Activated CD4-positive, CD25-positive, alpha-beta regulatory T cell treated with anti-CD3 and anti-CD28 coated beads, Interleukin-2, amount 50 U/mL, for 24 hours (primary cell): ENCODE results near the gene PTPRR.

Source experiments
- ATAC-seq, 2 donors: fragments of 150-1000 bp; cut with Tn5 transposase; one replicate each; pipeline ENCODE4 v1.10.0; 2021; ENCODE audit warnings: mild to moderate bottlenecking in 1 of 2, moderate library complexity in 1 of 2

PTPRR gene

DNA sequence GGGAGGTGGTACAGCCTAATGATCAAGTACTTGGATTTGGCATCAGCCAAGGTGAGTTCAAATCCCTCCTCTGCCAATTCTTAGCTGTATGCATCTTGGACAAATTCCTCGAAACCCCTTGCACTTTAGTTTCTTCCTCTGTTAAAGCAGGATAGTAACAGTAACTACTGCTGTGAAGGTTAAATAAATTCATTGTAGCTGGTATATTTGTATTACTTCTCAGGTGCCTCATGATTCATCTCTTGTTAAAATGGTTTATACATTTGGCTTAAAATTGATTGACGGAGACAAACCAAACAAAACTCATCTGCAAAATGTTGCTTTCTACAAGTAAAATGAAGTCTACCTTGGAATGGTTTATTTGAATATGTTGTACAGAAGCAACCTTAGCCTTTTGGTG is 281.0 kb downstream of the PTPRR start:
- no peak for ATAC-seq

DNA sequence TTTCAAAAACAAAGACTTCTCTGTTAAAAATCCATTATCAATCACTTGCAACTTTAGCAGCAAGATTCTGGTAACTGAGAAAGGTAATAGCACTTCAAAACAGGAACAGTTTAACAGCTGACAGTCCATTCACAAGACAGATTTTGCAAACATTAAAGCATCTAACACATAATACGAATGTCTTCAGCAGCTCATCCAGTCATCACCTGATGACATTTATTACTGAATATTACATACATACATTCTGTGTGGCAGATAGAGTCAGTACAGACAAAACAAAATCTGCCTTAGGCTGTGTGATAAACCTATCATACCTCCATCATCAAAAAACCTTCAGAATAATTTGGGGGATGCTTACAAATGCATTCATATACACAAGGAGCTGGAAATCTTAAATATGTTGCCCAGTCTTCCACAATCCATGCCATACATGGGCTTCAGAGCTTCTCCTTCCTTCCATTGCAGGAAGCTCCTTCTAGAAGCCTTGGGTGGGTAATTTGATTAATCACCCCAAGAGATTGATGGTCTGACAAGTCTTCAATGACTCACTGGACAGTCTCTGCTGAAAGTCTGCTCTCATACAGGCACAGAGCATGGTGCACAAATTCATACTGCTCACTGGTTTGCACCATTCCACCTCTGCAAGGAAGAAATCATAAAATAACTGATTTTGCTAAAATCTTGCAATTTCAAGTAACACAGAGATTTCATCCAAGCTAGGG is 281.7 kb downstream of the PTPRR start:
- ATAC-seq: peak in 1 of 2 donors; percentile 6

DNA sequence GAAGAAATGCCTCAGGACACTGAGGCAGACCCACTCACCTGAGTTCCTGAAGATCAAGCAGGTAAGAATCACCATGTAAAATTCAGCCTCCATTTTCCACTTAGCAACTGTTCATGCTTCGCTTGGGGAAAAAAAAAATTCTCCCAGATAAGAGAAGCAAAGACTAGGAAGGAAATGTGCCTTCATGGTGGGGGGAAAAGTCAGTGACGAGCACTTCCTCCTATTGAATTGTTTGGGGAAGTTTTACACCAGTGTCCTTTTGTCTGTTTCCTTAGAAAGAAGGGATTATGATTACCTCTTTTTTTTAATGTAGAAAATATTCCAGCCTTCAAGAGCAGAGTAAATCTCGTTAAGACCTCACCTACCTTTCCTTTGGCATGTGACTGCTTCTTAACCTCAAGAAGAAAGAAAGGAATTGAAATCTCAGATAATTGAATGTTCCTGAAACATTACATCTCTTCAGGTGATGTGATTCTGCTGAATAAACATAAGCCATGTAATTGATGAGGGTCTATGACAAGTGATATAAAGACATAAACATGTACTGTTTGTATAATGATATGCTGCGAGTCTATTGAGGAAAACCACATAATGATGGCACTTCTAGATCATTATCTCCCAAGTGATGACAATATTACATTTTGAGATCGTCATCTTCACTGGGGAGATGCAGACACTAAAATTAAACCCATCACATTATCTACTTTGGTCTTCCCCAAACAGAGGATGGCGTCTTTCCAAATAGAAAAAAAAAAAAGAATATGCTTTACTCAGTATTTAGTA is 283.0 kb downstream of the PTPRR start, which contains the start of gene PTPRB:
PTPRB (minus strand) TSS at position 127 of the 783 bp plus-strand sequence; CDS start at position 93, 34 bp downstream.
- ATAC-seq: no peak

DNA sequence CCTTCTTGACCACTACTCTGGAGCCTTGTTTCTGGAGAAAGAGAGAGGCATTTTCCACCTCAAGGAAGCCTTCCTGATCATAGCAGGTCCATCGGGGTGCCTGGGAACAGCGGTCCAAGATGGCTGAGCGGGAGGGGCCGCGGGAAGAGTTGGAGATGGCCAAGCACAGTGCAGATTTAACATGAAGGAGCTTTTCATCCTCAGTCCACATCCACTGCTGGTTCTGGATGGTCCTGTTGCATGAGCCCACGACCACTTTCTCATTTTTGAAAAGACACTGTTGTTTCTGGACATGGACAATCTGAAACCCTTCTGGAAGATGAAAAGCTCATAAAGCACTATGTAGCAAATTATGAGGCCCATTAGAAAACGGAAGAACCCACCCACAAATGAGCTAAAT is 284.8 kb downstream of the PTPRR start:
- no peak for ATAC-seq

DNA sequence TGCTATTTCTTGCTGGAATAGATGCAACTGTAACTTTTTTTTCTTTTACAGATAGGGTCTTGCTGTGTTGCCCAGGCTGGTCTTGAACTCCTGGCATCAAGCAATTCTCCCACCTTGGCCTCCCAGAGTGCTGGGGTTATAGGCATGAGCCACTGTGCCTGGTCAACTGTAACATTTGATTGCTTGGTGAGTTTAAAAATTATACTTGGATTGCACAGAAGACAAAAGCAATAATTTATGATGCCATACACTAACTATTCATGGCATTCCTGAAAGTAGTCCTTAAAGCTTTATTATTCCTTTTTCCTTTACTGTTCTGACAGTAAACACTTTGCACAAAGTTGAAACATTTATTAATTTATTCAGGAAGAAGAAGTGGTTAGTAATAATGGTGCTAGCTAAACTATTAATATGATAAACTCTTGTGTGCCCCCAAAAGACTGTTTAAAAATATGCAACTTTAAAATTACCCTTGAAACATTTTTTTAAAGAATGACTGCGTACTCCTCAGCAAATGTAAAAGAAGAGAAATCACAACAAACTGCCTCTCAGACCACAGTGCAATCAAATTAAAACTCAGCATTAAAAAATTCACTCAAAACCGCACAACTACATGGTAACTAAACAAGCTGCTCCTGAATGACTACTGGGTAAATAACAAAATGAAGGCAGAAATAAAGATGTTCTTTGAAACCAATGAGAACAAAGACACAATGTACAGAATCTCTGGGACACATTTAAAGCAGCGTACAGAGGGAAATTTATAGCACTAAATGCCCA is 291.6 kb downstream of the PTPRR start:
- no peak for ATAC-seq

DNA sequence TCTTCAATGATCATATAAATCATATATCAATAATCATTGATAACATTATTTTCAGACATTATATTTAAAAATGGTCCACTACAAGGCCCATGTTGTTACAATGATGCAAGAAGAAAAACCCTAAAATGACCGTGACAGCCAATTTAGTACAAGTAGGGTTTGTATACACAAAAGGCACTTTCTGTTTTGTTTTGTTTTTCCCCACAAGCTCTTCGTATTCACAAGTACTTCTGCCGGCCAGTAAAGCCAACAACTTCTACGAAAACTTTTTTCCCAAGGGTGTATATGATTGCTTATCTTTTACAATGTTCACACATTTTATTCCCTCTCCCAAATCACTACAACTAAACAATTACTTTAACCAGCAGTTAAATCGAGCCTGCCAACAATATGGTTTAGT is 292.9 kb downstream of the PTPRR start:
- no peak for ATAC-seq

DNA sequence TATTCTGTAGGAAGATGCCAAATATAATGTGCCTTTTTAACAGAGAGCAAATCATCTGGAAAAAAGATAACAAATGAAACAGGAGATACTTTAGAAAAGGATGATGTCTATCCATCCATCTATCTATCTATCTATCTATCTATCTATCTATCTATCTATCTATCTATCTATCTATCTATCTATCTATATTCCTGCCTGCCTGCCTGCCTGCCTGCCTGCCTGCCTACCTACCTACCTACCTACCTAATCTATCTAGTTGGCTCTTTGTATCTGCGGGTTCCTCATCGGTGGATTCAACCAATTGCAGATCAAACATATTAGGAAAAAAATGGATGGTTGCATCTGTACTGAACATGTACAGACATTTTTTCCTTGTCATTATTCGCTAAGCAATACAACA is 294.4 kb downstream of the PTPRR start:
- no peak for ATAC-seq

DNA sequence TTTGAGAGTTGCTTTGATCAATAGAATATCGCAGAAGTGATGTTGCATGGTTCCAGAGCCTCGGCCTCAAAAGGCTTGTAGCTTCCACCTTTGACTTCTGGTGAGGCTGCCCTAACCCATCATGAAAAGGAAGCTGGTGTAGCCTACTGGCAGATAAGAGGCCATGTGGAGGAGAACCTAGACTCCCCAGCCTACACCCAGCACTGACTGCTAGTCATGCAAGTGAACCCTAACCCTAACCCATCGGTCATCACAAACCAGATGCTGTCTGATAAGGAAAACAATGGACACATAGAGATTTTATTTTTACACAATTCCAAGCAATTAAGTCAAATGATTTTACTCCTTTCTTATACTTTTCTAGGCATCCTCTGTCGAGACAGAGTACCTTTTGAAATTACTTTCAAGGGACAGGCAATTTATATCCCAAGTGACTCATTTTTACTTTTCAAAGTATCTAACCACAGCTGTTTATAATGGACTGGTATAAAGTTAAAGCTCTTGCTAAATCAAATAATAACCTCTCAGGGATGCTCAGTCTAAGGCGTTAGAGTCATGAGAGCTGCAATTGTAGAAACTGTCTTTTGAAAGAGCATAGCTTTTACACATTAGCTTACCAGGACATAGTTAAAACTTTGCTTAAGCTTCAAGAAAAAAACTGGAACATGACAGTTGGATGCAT is 300.9 kb downstream of the PTPRR start:
- no peak for ATAC-seq

DNA sequence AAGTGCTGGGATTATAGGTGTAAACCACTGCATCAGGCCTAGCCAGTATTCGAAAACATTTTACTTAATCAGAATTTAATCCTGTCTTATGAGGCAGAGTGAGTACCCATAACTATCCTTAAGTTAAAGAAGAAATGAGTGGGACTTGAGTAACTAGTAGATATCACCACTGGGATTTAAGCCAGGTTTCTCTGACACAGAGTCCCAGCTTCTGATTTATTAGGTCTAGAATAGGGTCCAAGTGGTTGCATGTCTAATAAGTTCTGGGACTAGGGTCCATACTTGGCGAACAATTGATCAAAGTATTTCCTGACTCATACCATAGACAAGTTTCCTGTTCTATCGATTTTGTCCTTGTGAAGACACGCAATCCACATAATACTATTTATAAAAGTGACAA is 302.2 kb downstream of the PTPRR start:
- ATAC-seq: no peak

DNA sequence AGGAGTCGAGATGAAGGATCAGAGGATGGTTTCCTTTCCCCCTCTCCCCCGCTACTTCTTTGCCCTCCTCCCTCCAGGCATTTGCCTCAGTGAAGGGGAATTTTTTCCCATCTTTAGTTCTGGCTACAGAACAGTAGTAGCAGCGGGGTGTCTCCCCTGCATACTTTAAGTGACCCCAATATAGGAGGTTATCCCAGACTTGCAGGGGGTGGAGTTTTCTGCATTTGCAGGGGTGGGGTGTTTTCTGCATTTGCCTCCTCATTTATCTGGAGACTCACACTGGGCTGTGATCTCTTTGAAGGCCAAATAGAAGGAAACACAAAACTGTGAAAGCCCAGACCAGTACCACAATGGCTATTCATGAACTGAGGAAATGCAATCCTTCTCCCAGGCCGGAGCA is 303.1 kb downstream of the PTPRR start:
- no peak for ATAC-seq

DNA sequence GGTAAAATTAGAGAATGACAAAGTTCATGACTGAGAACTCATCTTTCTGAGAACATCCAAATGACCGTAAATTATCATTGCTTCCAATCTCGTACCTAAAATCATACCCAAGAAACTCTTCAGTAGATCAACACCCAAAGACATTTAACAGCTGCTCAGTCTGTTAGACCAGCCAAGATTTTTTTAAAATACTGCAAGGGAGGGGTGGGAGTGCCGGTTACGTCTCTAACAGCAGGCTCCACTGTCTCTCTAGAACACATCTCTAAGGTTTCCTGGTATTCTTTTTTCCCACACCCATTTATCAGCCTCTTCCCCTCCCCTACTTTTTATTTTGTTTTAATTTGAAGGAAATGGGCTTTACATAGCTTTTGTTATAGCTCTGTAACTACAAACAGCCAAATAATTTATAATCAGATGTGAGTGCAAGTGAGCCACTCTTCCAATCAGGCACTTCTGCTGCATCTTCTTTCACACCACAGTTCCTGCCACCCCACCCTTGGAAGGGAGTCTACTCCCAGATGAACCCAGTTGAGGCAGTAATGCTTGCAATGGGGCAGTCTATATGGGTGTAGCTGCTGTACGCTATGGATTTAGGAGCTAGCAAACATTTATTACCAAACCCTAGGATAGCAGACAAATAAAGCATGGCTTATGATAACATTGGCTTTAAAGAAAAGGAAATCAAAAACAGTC is 305.2 kb downstream of the PTPRR start:
- ATAC-seq: no peak

DNA sequence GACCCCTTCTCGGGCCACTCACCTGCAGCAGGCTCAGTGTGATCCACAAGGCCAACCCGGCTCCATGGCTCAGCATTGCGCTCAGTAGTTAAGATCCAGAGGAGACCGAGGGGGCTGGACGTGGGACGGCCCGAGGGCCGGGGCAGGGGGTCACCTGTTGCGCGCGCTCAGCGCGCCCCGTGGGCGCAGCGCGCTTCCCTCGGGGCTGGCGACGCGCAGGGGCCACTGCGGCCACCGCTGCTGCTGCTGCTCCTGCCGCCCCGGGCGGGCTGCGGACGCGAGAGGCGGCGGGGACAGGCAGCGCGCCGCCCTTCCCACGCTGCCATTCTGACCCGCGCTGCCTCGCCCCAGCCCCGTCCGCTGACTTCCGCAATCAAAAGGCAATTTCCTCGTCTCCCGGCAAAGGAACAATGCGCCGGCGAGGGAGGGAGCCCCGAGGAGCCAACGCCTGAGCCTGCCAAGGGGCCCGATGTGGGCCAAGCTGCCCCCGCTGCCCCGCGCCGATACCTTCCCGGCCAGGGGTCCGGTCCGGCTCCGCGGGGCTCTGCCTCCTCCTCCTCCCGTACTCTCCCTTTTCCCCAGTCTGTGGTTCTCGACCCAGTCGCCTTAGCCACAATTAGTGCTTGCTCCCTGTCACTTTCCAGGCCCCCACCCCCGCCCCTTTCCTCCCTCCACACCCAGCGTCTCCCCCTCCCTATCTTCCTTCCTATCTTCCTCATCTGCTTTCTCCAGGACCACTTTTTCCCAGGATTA is 310.6 kb downstream of the PTPRR start:
- ATAC-seq: no peak

DNA sequence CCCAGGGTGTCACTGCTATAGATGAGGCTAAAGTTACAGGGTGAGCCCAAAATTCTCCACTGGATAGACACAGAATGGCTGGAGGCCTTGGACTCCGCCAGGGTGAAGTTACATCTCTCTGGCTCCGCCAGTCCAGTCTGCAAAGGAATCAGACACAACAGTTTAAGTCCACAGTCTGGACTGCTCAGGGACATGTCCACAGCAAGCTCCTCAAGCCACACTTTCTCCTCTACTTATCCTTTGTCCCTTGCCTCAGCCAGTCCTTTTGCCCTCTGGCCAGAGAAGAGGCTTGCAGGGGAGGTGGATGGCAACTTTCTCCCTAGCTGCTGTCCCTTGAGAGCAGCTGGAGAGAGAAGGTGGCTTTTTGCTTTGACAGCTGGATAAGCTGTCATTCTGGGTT is 311.3 kb downstream of the PTPRR start:
- no peak for ATAC-seq

DNA sequence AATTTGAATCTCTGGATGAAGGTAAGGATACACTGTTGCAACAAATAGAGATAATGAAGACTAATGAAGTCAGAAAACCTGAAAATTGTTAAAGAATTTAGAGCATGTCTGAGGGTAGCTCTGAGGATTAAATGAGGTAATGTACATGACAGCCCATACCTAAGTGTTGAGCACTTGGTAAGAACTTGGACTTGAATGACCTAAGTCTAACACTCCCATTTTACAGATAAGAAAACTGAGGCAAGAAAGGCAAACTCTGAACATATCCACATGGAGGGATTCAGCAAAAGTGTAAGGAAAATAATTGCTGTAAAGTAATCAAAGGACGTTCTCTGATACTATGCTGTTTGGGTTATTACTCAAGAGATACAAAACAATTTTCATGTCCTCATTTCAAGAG is 312.4 kb downstream of the PTPRR start:
- ATAC-seq: no peak

DNA sequence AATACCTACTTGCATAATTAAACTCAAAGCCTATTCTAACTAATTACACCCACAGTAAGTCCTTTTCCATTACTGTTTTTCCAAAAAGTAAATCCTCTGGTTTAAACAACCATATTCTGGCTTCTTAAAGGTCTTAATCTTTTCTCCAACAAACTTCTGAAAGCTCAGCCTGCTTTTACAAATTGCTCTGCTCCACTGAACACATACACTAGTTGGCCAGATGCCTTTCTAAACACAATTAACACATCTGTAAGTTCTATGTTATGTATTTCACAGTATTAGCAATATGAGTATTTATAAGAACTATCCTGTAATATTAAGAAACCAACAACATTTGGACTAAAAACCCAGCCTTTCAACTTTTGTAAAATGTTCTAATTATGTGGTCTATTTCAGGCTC is 313.4 kb downstream of the PTPRR start:
- ATAC-seq: no peak

DNA sequence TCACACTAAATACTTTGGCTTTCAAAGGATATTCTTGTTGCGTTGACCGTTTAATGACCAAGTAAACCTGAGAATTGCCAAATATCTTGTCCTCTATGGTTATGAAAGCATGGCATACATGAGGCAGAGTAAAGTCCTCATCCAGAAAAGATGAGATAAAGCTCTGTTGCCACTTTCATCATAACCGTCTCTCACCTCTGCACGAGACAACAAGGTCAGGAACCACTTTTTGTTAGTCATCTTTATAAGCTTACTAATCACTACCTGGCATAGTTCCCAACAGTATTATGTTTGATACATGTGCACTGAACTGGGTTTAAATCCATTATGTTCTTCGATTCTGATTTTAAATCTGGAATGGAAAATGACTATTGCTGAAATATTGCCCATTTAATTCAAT is 314.6 kb downstream of the PTPRR start:
- ATAC-seq: no peak

DNA sequence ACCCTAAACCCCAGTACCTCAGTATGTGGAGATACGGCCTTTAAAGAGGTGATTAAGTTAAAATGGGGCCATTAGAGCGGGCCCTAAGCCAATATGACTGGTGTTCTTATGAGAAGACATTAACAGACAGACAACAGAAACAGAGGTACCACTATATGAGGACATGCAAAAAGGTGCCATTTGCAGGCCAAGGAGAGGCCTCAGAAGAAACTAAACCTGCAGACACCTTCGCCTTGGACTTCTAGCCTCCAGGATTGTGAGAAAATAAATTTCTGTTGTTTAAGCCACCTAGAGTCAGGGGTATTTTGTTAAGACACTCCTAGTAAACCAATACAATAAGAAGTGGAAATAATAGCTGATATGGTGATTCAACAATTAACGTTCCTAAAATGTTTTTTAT is 315.9 kb downstream of the PTPRR start:
- no peak for ATAC-seq

DNA sequence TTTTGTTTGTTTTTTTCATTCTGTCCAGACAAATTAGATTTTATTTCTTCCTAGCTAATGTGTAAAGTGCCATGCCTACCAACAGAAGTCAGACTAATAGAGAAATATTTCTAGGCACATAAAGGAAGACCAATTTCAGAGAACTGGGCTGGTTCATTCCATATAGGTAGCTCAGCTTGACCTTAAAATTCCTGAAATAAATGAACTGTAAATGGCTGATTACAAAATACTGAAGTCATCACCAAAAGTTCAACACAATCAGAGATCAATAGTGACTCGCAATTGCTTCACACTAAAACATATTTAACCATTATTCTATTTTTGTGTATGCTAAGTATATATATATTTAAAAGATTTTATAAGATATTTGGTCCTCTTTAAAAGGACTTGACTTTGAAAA is 317.5 kb downstream of the PTPRR start:
- ATAC-seq: no peak

DNA sequence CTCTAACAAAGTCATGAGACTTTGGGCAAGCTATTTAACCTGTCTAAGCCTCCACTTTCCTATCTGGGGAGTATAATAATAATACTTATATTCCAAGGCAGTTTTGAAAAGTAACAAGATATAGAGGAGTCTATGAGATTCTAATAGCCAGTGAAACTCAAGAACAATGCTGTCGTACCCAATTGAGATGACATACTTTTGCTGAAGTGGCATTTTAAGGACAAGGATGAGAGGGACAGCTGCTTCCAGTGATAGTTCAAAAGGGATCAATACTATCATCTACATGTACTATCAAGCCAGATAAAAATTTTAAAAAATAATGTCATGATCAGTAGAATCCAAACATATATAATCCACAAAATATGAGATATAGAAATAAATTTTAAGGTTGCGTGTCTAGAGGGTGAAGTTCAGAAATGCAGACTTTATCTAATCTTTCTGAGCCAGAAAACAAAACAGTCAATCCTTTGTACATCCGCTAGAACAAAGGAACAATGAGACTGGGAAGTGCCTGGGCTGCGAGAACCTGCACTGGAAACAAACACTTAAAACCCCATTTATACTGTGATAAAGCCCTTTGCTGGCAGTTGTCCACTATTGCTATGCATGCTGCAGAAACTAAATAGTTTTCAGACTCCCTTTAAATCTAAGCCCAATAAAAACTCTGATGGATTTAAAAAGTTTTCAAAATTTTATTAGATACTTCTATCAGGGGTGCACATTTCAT is 321.9 kb downstream of the PTPRR start:
- no peak for ATAC-seq

DNA sequence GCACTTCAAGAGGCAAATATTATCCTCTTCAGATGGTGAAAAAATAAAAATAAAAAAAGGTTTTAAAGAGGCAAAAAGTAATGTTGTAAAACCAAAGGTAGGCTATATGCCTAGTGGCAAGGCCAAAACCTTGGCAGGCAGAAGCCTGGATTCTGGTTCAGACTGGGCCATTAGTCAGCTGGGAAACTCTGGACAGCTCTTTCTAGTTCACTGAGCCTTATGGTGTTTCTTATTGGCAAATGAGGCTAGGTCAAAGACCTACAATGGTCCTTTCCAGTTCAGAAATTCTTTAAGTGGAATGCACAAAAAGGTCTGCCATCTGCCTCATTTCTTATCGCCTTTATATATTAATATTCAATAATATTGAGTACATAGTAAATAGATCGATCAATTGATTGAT is 327.9 kb downstream of the PTPRR start:
- no peak for ATAC-seq
